ENCODE data around the gene KLK10. TPM values are rescaled to one million over a fixed set of nuclear protein-coding genes. Genes with fewer than 3 reads are reported as not detected.

Gene KLK10
- total RNA-seq, 1 experiment from 2014 or later = not detected

DNA sequence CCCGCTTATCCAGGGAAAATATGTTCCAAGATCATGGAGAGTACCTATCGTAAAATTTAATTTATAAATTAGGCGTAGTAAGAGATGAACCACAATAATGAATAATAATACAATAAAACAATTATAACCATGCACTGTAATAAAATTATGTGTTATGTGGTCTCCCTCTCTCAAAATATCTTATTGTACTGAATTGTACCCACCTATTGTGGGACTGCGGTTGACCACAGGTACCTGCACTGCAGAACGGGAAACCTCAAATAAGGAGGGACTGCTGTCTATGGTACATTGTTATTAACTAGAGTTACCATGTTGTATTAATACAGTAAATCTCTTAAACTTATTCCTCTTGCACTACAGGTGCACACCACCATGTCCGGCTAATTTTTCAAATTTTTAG, 20.6 kb upstream of the KLK10 start:
- Histone ChIP-seq H3K27ac (ENCODE audit: low read length) (no peak overlapping the region), H3K36me3 (ENCODE audit: control insufficient read depth, insufficient read depth, low read length) (no peaks in the 10 kb centered on the region), H3K27me3 (ENCODE audit: control insufficient read depth, insufficient read depth, low read length) (no peaks in the 10 kb centered on the region), H3K4me1 (ENCODE audit: control insufficient read depth, insufficient read depth, low read length) (no peaks in the 10 kb centered on the region), H3K4me3 (ENCODE audit: low read depth in 2 of 2, low read length in 2 of 2) (no peak overlapping the region), H3K9me3 (ENCODE audit: control insufficient read depth, insufficient read depth, low read depth, low read length) (no peaks in the 10 kb centered on the region)
- ChIA-PET POLR2A (no interaction called here), CTCF (no interaction called here)
- no peak for DNase-seq (ENCODE audit: low read depth, low spot score)
- intact Hi-C loops (cut with micrococcal nuclease; ENCODE audit: unreplicated experiment) = no loop called here
- no TSS peak for BruUV-seq (replicated peaks)
- ATAC-seq = no peak
- in situ Hi-C loops (cut with HindIII; ENCODE audit: low pct_unique_long_range_greater_than_20kb, low sequenced_read_pairs) = no loop called here
- TF ChIP-seq, protein P1, sequence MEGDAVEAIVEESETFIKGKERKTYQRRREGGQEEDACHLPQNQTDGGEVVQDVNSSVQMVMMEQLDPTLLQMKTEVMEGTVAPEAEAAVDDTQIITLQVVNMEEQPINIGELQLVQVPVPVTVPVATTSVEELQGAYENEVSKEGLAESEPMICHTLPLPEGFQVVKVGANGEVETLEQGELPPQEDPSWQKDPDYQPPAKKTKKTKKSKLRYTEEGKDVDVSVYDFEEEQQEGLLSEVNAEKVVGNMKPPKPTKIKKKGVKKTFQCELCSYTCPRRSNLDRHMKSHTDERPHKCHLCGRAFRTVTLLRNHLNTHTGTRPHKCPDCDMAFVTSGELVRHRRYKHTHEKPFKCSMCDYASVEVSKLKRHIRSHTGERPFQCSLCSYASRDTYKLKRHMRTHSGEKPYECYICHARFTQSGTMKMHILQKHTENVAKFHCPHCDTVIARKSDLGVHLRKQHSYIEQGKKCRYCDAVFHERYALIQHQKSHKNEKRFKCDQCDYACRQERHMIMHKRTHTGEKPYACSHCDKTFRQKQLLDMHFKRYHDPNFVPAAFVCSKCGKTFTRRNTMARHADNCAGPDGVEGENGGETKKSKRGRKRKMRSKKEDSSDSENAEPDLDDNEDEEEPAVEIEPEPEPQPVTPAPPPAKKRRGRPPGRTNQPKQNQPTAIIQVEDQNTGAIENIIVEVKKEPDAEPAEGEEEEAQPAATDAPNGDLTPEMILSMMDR (IDR thresholded peaks at IDR 0.05) = no peak
- no peak for TF ChIP-seq TCF7L2 (IDR thresholded peaks at IDR 0.05; ENCODE audit: low read depth, low read length)
- TF ChIP-seq, protein P2, sequence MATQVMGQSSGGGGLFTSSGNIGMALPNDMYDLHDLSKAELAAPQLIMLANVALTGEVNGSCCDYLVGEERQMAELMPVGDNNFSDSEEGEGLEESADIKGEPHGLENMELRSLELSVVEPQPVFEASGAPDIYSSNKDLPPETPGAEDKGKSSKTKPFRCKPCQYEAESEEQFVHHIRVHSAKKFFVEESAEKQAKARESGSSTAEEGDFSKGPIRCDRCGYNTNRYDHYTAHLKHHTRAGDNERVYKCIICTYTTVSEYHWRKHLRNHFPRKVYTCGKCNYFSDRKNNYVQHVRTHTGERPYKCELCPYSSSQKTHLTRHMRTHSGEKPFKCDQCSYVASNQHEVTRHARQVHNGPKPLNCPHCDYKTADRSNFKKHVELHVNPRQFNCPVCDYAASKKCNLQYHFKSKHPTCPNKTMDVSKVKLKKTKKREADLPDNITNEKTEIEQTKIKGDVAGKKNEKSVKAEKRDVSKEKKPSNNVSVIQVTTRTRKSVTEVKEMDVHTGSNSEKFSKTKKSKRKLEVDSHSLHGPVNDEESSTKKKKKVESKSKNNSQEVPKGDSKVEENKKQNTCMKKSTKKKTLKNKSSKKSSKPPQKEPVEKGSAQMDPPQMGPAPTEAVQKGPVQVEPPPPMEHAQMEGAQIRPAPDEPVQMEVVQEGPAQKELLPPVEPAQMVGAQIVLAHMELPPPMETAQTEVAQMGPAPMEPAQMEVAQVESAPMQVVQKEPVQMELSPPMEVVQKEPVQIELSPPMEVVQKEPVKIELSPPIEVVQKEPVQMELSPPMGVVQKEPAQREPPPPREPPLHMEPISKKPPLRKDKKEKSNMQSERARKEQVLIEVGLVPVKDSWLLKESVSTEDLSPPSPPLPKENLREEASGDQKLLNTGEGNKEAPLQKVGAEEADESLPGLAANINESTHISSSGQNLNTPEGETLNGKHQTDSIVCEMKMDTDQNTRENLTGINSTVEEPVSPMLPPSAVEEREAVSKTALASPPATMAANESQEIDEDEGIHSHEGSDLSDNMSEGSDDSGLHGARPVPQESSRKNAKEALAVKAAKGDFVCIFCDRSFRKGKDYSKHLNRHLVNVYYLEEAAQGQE (IDR thresholded peaks at IDR 0.05; ENCODE audit: insufficient read depth in 1 of 2, low read depth in 2 of 2, low read length in 1 of 2) = no peak
- no peak for TF ChIP-seq POLR2AphosphoS5 (IDR thresholded peaks at IDR 0.05; ENCODE audit: low read depth, low read length)
- TF ChIP-seq SIN3A (IDR thresholded peaks at IDR 0.05; ENCODE audit: borderline replicate concordance, insufficient read depth, low read depth, low read length) = no peak

DNA sequence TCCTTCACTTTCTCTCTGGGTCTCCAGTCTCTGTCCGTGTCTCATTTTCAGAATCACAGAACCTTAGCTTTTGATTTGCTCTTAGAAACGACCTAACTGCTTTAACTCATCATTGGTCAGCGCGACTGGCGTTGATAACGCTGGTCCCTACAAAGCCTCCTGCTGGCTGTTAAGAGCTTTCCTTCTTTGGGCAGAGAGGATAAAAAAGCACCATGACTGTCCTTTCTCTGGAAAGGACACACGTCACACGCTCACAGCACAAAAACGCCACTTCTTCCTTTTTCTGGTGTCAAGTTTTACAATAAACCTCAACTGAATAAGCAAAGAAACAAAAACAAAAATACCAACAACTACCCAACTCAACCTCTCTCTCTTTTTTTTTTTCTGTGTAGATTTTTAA, 17.0 kb upstream of the KLK10 start:
- H3K9me3 ChIP-seq (ENCODE audit: control insufficient read depth, insufficient read depth, low read depth, low read length) = no peaks in the 10 kb centered on the region
- in situ Hi-C loops (cut with HindIII; ENCODE audit: low pct_unique_long_range_greater_than_20kb, low sequenced_read_pairs) = no loop called here
- no TSS peak for BruUV-seq (replicated peaks)
- CTCF ChIA-PET = no interaction called here
- ATAC-seq (no peak), DNase-seq (ENCODE audit: low read depth, low spot score) (no peak)
- intact Hi-C loops (cut with micrococcal nuclease; ENCODE audit: unreplicated experiment) = no loop called here
- no peaks in the 10 kb centered on the region for H3K36me3 ChIP-seq (ENCODE audit: control insufficient read depth, insufficient read depth, low read length)
- H3K4me3 ChIP-seq (ENCODE audit: low read depth in 2 of 2, low read length in 2 of 2) = no peak overlapping the region
- H3K27ac ChIP-seq (ENCODE audit: low read length) = no peak overlapping the region
- no peak for TF ChIP-seq SIN3A (IDR thresholded peaks at IDR 0.05; ENCODE audit: borderline replicate concordance, insufficient read depth, low read depth, low read length)
- no peak for TF ChIP-seq TCF7L2 (IDR thresholded peaks at IDR 0.05; ENCODE audit: low read depth, low read length)
- TF ChIP-seq, protein P1 (IDR thresholded peaks at IDR 0.05) = no peak
- TF ChIP-seq, protein P2 (IDR thresholded peaks at IDR 0.05; ENCODE audit: insufficient read depth in 1 of 2, low read depth in 2 of 2, low read length in 1 of 2) = no peak
- no peak for TF ChIP-seq POLR2AphosphoS5 (IDR thresholded peaks at IDR 0.05; ENCODE audit: low read depth, low read length)
- POLR2A ChIA-PET = interaction anchor here (0.7 kb wide), 1 partner anchor 238 kb away, joined by 3 read pairs; no protein-coding TSS in a partner anchor
- H3K27me3 ChIP-seq (ENCODE audit: control insufficient read depth, insufficient read depth, low read length) = no peaks in the 10 kb centered on the region
- H3K4me1 ChIP-seq (ENCODE audit: control insufficient read depth, insufficient read depth, low read length) = no peaks in the 10 kb centered on the region

All from Panc1 (cell line).